Neural cell (in vitro differentiated cells): ENCODE results near the gene PRKCSH. TPM values are rescaled to one million over a fixed set of nuclear protein-coding genes. Genes with fewer than 3 reads are reported as not detected.

Source experiments
- H2AFZ ChIP-seq: fragments of 200-600, 300-800 bp; sonication (generic), shearing (Covaris generic); 2 replicates; pipeline ENCODE4 v1.6.0; 2014; ENCODE audit warnings: low read depth, mild to moderate bottlenecking, antibody characterized with exemption, low read length, moderate library complexity
- H3F3A ChIP-seq: fragments of 200-600 bp; shearing (Covaris generic); 2 replicates; pipeline ENCODE4 v1.6.1; 2016; ENCODE audit warnings: mild to moderate bottlenecking, moderate library complexity, mixed read lengths, antibody characterized with exemption, low read length; ENCODE audit not compliant: insufficient read depth, poor library complexity, severe bottlenecking
- H3K27ac ChIP-seq: fragments of 200-600, 300-800 bp; sonication (generic), shearing (Covaris generic); 2 replicates; pipeline ENCODE4 v1.5.1; 2014; ENCODE audit warnings: mild to moderate bottlenecking, low read length, moderate library complexity
- H3K27me3 ChIP-seq: fragments of 300-800, 200-600 bp; sonication (generic), shearing (Covaris generic); 2 replicates; pipeline ENCODE4 v1.6.0; 2014; ENCODE audit warnings: mild to moderate bottlenecking, low read depth, low read length, moderate library complexity; ENCODE audit not compliant: insufficient read depth
- H3K36me3 ChIP-seq: fragments of 300-800, 200-600 bp; sonication (generic), shearing (Covaris generic); 2 replicates; pipeline ENCODE4 v1.5.1; 2014; ENCODE audit warnings: mild to moderate bottlenecking, antibody characterized with exemption, low read length, moderate library complexity; ENCODE audit not compliant: insufficient read depth
- H3K4me2 ChIP-seq: fragments of 300-800, 200-600 bp; sonication (generic), shearing (Covaris generic); 2 replicates; pipeline ENCODE4 v1.6.0; 2014; ENCODE audit warnings: mild to moderate bottlenecking, low read length
- H3K4me3 ChIP-seq: fragments of 300-800, 200-600 bp; sonication (generic), shearing (Covaris generic); 2 replicates; pipeline ENCODE4 v1.5.1; 2014; ENCODE audit warnings: mild to moderate bottlenecking, low read length, moderate library complexity
- H3K79me2 ChIP-seq: fragments of 200-600 bp; shearing (Covaris generic); replicated peaks from 2 replicates; pipeline ENCODE4 v1.6.0; 2014; ENCODE audit warnings: mild to moderate bottlenecking, low read length, moderate library complexity; ENCODE audit not compliant: insufficient read depth
- H3K9ac ChIP-seq: fragments of 300-800, 200-600 bp; sonication (generic), shearing (Covaris generic); 2 replicates; pipeline ENCODE4 v1.6.1; 2016; ENCODE audit warnings: mild to moderate bottlenecking, low read length, mixed read lengths
- H3K9me2 ChIP-seq: fragments of 200-600 bp; shearing (Covaris generic); 2 replicates; pipeline ENCODE4 v1.6.1; 2016; ENCODE audit warnings: mild to moderate bottlenecking, low read length, mixed read lengths; ENCODE audit not compliant: insufficient read depth
- H3K9me3 ChIP-seq: fragments of 200-600, 300-800 bp; sonication (generic), shearing (Covaris generic); 2 replicates; pipeline ENCODE4 v1.6.1; 2016; ENCODE audit warnings: mild to moderate bottlenecking, mixed run types, low read length, moderate library complexity, mixed read lengths
- H4K20me1 ChIP-seq: fragments of 200-600 bp; shearing (Covaris generic); 2 replicates; pipeline ENCODE4 v1.6.1; 2016; ENCODE audit warnings: mild to moderate bottlenecking, mixed run types; ENCODE audit not compliant: insufficient read depth
- EP300 ChIP-seq: fragments of 450-650 bp; conservative IDR thresholded peaks from 2 replicates; pipeline ENCODE4 v1.6.1; 2014; ENCODE audit warnings: antibody characterized with exemption, mild to moderate bottlenecking, moderate library complexity; ENCODE audit not compliant: poor library complexity, severe bottlenecking
- EZH2 ChIP-seq: fragments of 200-600, 300-800 bp; shearing (Covaris generic), sonication (generic); IDR thresholded peaks from 2 replicates; pipeline ENCODE4 v1.6.1; 2014; ENCODE audit warnings: antibody characterized with exemption, low read length, borderline replicate concordance, mild to moderate bottlenecking; ENCODE audit not compliant: insufficient read depth, poor library complexity, severe bottlenecking
- MXI1 ChIP-seq: fragments of 450-650 bp; conservative IDR thresholded peaks from 2 replicates; pipeline ENCODE4 v1.6.1; 2014; ENCODE audit warnings: antibody characterized with exemption, mild to moderate bottlenecking; ENCODE audit not compliant: poor library complexity, severe bottlenecking
- POLR2AphosphoS5 ChIP-seq: IDR thresholded peaks from 2 replicates; pipeline ENCODE4 v1.6.1; 2012
- RAD21 ChIP-seq: fragments of 450-650 bp; conservative IDR thresholded peaks from 2 replicates; pipeline ENCODE4 v1.6.1; 2014; ENCODE audit warnings: antibody characterized with exemption, mild to moderate bottlenecking, moderate library complexity
- SMC3 ChIP-seq: fragments of 450-650 bp; conservative IDR thresholded peaks from 2 replicates; pipeline ENCODE4 v1.6.1; 2014; ENCODE audit warnings: antibody characterized with exemption, mild to moderate bottlenecking, moderate library complexity; ENCODE audit not compliant: poor library complexity
- TAF1 ChIP-seq: IDR thresholded peaks from 2 replicates; pipeline ENCODE4 v1.6.1; 2012; ENCODE audit warnings: low read depth
- polyA plus RNA-seq: library from polyadenylated mRNA; depleted of rRNA; stranded (reverse); fragments of >200 nt; gene quantifications from 2 replicates; pipeline ENCODE4 v1.2.3, GENCODE V29; 2014
- TF ChIP-seq, protein P1 (sequence below): fragments of 450-650 bp; IDR thresholded peaks from 2 replicates; pipeline ENCODE4 v1.5.1; 2014; ENCODE audit warnings: antibody characterized with exemption, mild to moderate bottlenecking, moderate library complexity; ENCODE audit not compliant: poor library complexity, severe bottlenecking
- TF ChIP-seq, protein P2 (sequence below): IDR thresholded peaks from 2 replicates; pipeline ENCODE4 v1.6.1; 2012; ENCODE audit warnings: borderline replicate concordance

PRKCSH gene
- polyA plus RNA-seq, 1 donor from 2014 or later: 29.6 TPM

DNA sequence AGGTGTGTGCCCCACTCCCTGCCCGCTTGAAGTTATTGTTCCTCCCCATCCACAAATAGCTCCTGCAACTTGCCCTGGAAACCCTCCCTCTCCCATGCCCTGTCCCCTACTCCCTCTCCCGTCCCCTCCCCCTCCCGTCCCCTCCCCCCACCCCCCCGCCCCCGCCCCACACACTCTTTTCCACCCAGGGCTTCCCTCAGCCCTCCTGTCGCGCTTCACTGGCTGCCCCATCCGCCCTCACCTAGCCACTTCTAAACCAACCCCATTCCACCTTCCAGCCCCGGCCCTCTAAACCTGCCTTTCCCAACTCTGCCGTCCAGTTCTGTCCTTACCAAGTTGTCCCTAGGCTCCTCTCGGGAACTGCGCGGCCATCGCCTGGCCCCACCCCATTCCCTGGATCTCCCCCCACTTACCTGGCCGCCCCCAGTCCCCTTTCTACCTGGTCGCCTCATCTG lies 17.3 kb upstream of the PRKCSH start:
- peaks cover 8% of the 10 kb centered on the region for H3K9me3 ChIP-seq
- H3K79me2 ChIP-seq: no peaks in the 10 kb centered on the region
- H2AFZ ChIP-seq: no peak overlapping the region
- H3K9me2 ChIP-seq: no peaks in the 10 kb centered on the region
- no peaks in the 10 kb centered on the region for H3F3A ChIP-seq
- H3K27me3 ChIP-seq: peaks cover 69% of the 10 kb centered on the region
- peak overlapping the region; percentile 56 for H3K4me3 ChIP-seq
- TF ChIP-seq, protein P1, sequence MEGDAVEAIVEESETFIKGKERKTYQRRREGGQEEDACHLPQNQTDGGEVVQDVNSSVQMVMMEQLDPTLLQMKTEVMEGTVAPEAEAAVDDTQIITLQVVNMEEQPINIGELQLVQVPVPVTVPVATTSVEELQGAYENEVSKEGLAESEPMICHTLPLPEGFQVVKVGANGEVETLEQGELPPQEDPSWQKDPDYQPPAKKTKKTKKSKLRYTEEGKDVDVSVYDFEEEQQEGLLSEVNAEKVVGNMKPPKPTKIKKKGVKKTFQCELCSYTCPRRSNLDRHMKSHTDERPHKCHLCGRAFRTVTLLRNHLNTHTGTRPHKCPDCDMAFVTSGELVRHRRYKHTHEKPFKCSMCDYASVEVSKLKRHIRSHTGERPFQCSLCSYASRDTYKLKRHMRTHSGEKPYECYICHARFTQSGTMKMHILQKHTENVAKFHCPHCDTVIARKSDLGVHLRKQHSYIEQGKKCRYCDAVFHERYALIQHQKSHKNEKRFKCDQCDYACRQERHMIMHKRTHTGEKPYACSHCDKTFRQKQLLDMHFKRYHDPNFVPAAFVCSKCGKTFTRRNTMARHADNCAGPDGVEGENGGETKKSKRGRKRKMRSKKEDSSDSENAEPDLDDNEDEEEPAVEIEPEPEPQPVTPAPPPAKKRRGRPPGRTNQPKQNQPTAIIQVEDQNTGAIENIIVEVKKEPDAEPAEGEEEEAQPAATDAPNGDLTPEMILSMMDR: no peak
- peak; percentile 81 for TF ChIP-seq EZH2
- H3K27ac ChIP-seq: no peak overlapping the region
- peak overlapping the region; percentile 10 for H3K9ac ChIP-seq
- H3K36me3 ChIP-seq: no peaks in the 10 kb centered on the region
- no peak overlapping the region for H3K4me2 ChIP-seq
- H4K20me1 ChIP-seq: no peaks in the 10 kb centered on the region

DNA sequence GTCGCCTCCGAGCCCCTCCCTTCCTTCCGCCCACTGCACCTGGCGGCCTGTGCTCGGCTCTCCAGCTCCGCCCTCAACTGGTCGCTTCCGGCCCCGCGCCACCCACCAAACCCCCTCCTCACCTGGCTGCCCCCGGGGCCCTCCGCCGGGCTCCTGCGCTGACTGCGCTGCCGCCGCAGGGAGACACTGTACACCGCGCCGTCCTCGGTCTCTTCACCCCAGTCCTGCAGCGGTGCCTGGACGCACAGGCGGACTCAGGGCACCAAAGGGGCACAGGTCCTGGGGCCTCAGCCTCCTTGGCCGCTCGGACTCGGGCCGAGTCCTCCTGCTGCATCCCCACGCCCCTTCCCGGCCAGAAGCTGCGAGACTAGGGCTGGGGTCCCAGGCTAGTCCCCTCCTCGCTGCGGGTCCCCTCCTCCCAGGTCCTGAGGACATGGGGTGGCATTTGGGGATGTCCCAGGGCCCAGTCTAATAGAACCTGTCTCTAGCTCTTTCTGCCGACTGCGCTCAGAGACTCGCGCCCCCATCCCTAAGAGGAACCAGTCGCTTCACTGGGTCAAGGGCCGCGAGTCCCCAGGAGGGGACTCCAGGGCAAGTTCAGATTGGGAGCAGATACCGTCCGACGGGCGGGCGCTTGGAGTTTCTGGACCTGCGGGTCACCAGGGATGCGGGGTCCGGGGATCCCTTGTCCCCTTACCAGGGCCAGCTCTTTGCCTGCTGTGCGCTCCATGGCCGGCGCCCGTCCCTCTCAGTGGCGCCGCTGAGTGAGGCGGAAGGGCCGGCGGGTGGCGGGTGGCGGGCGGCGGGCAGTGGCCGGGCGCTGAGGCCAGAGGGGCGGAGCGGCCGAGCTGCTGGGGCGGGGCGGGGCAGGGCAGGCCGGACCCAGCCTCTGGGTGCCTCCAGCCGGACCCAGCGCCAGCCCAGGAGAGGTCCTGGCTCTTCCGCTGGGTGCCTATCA lies 16.6 kb upstream of the PRKCSH start, which contains the start of gene RGL3:
RGL3 (minus strand) TSS at position 766 of the 958 bp plus-strand sequence; CDS start at position 730, 36 bp downstream.
- TF ChIP-seq RAD21 (no peak), EZH2 (peak; percentile 42)
- Histone ChIP-seq H3K4me3 (peak within 1 kb of the TSS; percentile 56), H2AFZ (no peak within 1 kb of the TSS), H3K27me3 (peaks cover 76% of the 10 kb centered on the region), H3K27ac (no peak within 1 kb of the TSS), H3K4me2 (no peak within 1 kb of the TSS), H3K9ac (peak within 1 kb of the TSS; percentile 10), H3K36me3 (no peaks in the 10 kb centered on the region), H3K79me2 (no peaks in the 10 kb centered on the region), H4K20me1 (no peaks in the 10 kb centered on the region), H3K9me3 (peaks cover 11% of the 10 kb centered on the region), H3F3A (no peaks in the 10 kb centered on the region), H3K9me2 (no peaks in the 10 kb centered on the region)

DNA sequence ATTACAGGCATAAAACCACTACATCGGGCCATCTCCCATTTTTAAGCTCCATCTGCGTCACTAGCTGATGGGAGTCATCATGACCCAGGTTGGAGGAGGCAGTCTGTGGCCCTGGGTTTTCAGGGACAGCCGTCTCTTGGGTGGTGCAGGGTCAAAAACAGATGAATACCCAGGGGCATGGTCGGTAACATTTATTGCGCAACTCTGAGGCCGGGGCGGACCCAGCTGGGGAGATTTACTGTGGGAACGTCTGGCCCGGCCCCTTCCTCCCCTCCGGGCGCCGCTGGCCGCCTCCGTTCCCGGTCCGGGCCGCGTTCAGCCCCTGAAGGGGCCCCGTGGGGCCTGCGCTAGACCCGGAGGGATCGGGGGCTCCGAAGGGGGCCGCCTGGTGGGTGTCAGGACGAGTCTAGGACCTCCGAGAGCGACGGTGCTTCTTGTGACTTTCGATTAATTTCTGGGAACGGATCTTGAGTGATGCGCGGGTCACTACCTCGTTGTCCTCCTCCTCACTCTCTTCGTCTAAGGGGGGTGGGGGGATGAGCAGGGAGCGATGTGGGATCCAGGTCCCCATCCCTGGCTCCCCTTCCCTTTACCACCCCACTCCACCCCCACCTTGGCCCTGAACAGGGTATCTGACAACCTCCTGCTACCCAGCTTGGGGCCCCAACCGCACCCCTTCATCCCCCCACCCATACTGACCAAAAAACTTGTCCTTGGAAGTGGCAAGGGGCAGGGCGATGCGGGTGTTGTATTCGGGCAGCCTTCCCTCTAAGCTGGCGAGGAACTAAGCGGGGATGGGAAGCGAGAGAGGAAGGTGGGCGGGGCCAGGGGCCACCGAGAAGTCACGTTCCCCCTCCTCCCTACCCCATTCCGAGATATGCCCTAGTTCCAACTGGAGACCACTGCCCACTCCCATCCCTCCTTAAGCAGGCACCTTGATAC lies 14.7 kb upstream of the PRKCSH start:
- Histone ChIP-seq H3F3A (no peaks in the 10 kb centered on the region), H3K27me3 (peaks cover 78% of the 10 kb centered on the region), H3K9me2 (no peaks in the 10 kb centered on the region), H3K9me3 (peaks cover 11% of the 10 kb centered on the region), H3K4me2 (no peak overlapping the region), H3K9ac (no peak overlapping the region), H3K27ac (no peak overlapping the region), H2AFZ (no peak overlapping the region), H3K79me2 (no peaks in the 10 kb centered on the region), H3K4me3 (no peak overlapping the region), H4K20me1 (no peaks in the 10 kb centered on the region), H3K36me3 (no peaks in the 10 kb centered on the region)
- TF ChIP-seq MXI1 (no peak), SMC3 (no peak), TAF1 (no peak), RAD21 (no peak), POLR2AphosphoS5 (no peak), EP300 (no peak), EZH2 (no peak)
- TF ChIP-seq, protein P2, sequence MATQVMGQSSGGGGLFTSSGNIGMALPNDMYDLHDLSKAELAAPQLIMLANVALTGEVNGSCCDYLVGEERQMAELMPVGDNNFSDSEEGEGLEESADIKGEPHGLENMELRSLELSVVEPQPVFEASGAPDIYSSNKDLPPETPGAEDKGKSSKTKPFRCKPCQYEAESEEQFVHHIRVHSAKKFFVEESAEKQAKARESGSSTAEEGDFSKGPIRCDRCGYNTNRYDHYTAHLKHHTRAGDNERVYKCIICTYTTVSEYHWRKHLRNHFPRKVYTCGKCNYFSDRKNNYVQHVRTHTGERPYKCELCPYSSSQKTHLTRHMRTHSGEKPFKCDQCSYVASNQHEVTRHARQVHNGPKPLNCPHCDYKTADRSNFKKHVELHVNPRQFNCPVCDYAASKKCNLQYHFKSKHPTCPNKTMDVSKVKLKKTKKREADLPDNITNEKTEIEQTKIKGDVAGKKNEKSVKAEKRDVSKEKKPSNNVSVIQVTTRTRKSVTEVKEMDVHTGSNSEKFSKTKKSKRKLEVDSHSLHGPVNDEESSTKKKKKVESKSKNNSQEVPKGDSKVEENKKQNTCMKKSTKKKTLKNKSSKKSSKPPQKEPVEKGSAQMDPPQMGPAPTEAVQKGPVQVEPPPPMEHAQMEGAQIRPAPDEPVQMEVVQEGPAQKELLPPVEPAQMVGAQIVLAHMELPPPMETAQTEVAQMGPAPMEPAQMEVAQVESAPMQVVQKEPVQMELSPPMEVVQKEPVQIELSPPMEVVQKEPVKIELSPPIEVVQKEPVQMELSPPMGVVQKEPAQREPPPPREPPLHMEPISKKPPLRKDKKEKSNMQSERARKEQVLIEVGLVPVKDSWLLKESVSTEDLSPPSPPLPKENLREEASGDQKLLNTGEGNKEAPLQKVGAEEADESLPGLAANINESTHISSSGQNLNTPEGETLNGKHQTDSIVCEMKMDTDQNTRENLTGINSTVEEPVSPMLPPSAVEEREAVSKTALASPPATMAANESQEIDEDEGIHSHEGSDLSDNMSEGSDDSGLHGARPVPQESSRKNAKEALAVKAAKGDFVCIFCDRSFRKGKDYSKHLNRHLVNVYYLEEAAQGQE: no peak
- TF ChIP-seq, protein P1: no peak
